Prostate gland (tissue), 2 donors: Measurements from ENCODE around the gene QSER1. TPM values are rescaled to one million over a fixed set of nuclear protein-coding genes. Genes with fewer than 3 reads are reported as not detected.

ENCODE experiments used
- DNase-seq: peaks from one replicate; pipeline ENCODE4 v3.0.0-alpha.2; 2019; ENCODE audit warnings: low spot score
- H3K27ac ChIP-seq, 2 donors: fragments of 200-600 bp; sonication (generic); 2 replicates each; pipeline ENCODE4 v1.5.1; 2017 to 2019
- H3K27me3 ChIP-seq: fragments of 200-600 bp; sonication (generic); replicated peaks from 2 replicates; pipeline ENCODE4 v1.5.1; 2019; ENCODE audit not compliant: insufficient read depth
- H3K36me3 ChIP-seq, 2 donors: fragments of 200-600 bp; sonication (generic); 1 replicate in 1 of 2; 2 replicates in 1 of 2; pipeline versions ENCODE4 v1.5.1 to v1.8.1; 2017 to 2019
- H3K4me1 ChIP-seq: fragments of 200-600 bp; sonication (generic); replicated peaks from 2 replicates; pipeline ENCODE4 v1.5.1; 2019
- H3K4me3 ChIP-seq, 2 donors: fragments of 200-600 bp; sonication (generic); 2 replicates each; pipeline ENCODE4 v1.5.1; 2017 to 2019
- H3K9me3 ChIP-seq: fragments of 200-600 bp; sonication (generic); 2 replicates; pipeline ENCODE4 v1.5.1; 2017
- POLR2A ChIP-seq: fragments of 450-650 bp; IDR thresholded peaks from one replicate; pipeline ENCODE4 v1.6.1; 2016; ENCODE audit warnings: antibody characterized with exemption, mild to moderate bottlenecking
- POLR2AphosphoS5 ChIP-seq: sonication (generic); formaldehyde crosslinking; IDR thresholded peaks from one replicate; pipeline ENCODE4 v1.6.1; 2017; ENCODE audit warnings: antibody characterized with exemption
- WGBS: methylation state at CpG from one replicate; pipeline ENCODE4 v1.1.5; 2018; 5-methylcytosine and 5-hydroxymethylcytosine counted together
- intact Hi-C: fragments of 100-400 bp; cut with DNase I; formaldehyde crosslinking; loops from one replicate; pipeline ENCODE4 v1.14.2; 2022
- total RNA-seq, 2 donors: library from RNA; depleted of rRNA; stranded (reverse); fragments of >200 nt; gene quantifications; one replicate each; pipeline ENCODE4 v1.1.0, GENCODE V29; 2016
- TF ChIP-seq, protein P1 (sequence below), 4 experiments: fragments of 200-600 bp in 2 of 4; fragments of 450-650 bp in 2 of 4; sonication (generic) in 2 of 4; IDR thresholded peaks; 1 replicate in 3 of 4; 2 replicates in 1 of 4; pipeline ENCODE4 v1.5.1; 2016 to 2019; ENCODE audit warnings: antibody characterized with exemption in 4 of 4, mild to moderate bottlenecking in 2 of 4, moderate library complexity in 2 of 4

The QSER1 gene
- total RNA-seq, 2 donors from 2014 or later = 15.8 to 25.5 TPM

DNA sequence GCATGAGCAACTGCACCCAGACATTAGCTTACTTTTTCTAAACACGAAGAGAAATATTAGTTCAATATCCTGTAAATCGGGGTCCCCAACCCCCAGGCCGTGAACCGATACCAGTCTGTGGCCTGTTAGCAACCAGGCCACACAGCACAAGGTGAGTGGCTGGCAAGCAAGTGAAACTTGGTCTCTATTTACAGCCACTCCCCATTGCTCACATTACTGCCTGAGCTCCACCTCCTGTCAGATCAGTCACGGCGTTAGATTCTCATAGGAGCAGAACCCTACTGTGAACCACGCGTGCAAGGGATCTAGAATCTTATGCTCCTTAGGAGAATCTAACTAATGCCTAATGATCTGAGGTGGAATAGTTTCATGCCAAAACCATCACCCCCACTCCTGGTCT, 95.2 kb downstream of the QSER1 start:
- no peaks in the 10 kb centered on the region for H3K27me3 ChIP-seq
- H3K36me3 ChIP-seq = no peaks in the 10 kb centered on the region
- H3K4me3 ChIP-seq = no peak overlapping the region
- no peaks in the 10 kb centered on the region for H3K4me1 ChIP-seq
- H3K27ac ChIP-seq = no peak overlapping the region
- H3K9me3 ChIP-seq = no peaks in the 10 kb centered on the region
- 82% methylated on average over 8 of the region's 8 CpGs for WGBS
- intact Hi-C loops = no loop called here
- DNase-seq = no peak
- no peak for TF ChIP-seq POLR2AphosphoS5
- no peak for TF ChIP-seq POLR2A
- TF ChIP-seq, protein P1, sequence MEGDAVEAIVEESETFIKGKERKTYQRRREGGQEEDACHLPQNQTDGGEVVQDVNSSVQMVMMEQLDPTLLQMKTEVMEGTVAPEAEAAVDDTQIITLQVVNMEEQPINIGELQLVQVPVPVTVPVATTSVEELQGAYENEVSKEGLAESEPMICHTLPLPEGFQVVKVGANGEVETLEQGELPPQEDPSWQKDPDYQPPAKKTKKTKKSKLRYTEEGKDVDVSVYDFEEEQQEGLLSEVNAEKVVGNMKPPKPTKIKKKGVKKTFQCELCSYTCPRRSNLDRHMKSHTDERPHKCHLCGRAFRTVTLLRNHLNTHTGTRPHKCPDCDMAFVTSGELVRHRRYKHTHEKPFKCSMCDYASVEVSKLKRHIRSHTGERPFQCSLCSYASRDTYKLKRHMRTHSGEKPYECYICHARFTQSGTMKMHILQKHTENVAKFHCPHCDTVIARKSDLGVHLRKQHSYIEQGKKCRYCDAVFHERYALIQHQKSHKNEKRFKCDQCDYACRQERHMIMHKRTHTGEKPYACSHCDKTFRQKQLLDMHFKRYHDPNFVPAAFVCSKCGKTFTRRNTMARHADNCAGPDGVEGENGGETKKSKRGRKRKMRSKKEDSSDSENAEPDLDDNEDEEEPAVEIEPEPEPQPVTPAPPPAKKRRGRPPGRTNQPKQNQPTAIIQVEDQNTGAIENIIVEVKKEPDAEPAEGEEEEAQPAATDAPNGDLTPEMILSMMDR (IDR thresholded peaks at IDR 0.05) = no peak

DNA sequence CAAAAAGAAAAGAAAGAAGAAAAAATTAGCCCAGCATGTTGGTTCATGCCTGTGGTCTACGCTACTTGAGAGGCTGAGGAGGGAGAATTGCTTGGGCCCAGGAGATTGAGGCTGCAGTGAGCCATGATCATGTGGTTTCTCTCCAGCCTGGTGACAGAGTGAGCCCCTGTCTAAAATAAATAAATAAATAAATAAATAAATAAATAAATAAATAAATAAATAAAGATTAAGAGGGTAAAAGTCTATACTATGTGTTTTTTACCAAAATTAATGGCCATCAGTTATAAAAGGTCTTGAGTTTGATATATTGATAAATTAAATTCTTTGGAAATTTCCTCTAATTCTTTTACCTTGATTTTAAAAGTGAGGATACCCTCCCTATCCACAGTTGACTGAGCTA, 97.9 kb downstream of the QSER1 start:
- no peaks in the 10 kb centered on the region for H3K4me1 ChIP-seq
- DNase-seq = no peak
- intact Hi-C loops = no loop called here
- H3K4me3 ChIP-seq = no peak overlapping the region
- WGBS = 0% methylated on average over 1 of the region's 1 CpG
- no peaks in the 10 kb centered on the region for H3K36me3 ChIP-seq
- TF ChIP-seq POLR2AphosphoS5 (no peak), POLR2A (no peak)
- TF ChIP-seq, protein P1 (IDR thresholded peaks at IDR 0.05) = no peak
- H3K9me3 ChIP-seq = no peaks in the 10 kb centered on the region
- no peaks in the 10 kb centered on the region for H3K27me3 ChIP-seq
- H3K27ac ChIP-seq = no peak overlapping the region

DNA sequence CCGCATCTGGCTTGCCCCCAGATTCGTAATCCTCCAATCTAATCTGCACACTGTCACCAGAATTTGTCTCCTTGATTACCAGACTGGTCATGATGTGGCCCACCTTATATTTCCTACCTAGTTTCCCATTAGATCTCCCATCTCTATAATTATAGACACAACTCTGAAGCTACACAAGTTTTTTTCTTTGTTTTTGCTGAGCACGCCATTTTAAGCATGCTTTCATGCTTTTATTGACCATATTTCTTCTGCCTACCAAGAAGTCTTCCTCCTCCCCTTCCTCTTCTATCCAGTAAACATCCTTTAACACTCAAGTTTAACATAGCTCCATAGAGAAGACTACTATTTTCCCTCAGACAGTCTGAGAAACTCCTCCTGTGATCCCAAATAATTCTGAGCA, 98.8 kb downstream of the QSER1 start:
- TF ChIP-seq, protein P1 (IDR thresholded peaks at IDR 0.05) = no peak
- TF ChIP-seq POLR2AphosphoS5 (no peak), POLR2A (no peak)
- H3K27ac ChIP-seq = no peak overlapping the region
- H3K4me1 ChIP-seq = no peaks in the 10 kb centered on the region
- WGBS = 91% methylated on average over 3 of the region's 3 CpGs
- H3K4me3 ChIP-seq = no peak overlapping the region
- no peaks in the 10 kb centered on the region for H3K27me3 ChIP-seq
- no peak for DNase-seq
- H3K9me3 ChIP-seq = no peaks in the 10 kb centered on the region
- no peaks in the 10 kb centered on the region for H3K36me3 ChIP-seq
- intact Hi-C loops = no loop called here

DNA sequence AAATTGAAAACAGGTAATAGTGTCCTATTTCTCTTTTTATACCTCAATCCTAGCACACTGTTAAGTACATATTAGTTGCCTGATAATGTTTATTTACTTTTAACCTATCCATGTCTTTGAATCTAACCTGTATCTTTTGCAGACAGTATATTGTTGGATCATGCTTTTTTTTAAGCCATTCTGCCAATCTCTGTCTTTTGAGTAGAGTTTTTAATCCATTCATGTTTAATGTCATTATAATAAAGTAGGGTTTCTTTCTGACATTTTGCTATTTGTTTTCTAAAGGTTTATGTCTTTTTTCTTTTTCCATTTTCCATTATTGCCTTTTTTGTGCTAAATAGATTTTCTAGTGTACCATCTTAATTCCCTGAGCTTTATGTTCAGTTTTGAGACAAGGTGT, 99.3 kb downstream of the QSER1 start:
- no peak for DNase-seq
- no peak for TF ChIP-seq POLR2A
- TF ChIP-seq, protein P1 (IDR thresholded peaks at IDR 0.05) = no peak
- no peak for TF ChIP-seq POLR2AphosphoS5
- Histone ChIP-seq H3K36me3 (no peaks in the 10 kb centered on the region), H3K9me3 (no peaks in the 10 kb centered on the region), H3K27ac (no peak overlapping the region), H3K4me3 (no peak overlapping the region), H3K4me1 (no peaks in the 10 kb centered on the region), H3K27me3 (no peaks in the 10 kb centered on the region)
- intact Hi-C loops = no loop called here

DNA sequence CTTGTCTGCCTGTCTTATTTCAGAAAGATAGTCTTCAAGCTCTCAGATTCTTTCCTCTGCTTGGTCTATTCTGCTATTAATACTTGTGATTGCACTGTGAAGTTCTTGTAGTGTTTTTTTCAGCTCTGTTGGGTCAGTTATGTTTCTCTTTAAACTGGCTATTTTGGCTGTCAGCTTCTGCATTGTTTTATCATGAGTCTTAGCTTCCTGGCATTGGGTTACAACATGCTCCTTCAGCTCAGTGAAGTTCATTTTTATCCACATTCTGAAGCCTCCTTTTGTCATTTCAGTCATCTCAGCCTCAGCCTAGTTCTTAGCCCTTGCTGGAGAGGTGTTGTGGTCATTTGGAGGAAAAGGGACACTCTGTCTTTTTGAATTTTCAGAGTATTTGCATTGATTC, 107.6 kb downstream of the QSER1 start:
- Histone ChIP-seq H3K36me3 (no peaks in the 10 kb centered on the region), H3K4me1 (no peaks in the 10 kb centered on the region)
- intact Hi-C loops = no loop called here

More for the DNA sequence above, 107.6 kb downstream of the QSER1 start:
- Histone ChIP-seq H3K4me3 (no peak overlapping the region), H3K9me3 (no peaks in the 10 kb centered on the region), H3K27ac (no peak overlapping the region), H3K27me3 (no peaks in the 10 kb centered on the region)
- TF ChIP-seq POLR2AphosphoS5 (no peak), POLR2A (no peak)
- TF ChIP-seq, protein P1 (IDR thresholded peaks at IDR 0.05) = no peak
- no peak for DNase-seq
